ENCODE measurements around the gene SNX24. TPM values are rescaled to one million over a fixed set of nuclear protein-coding genes. Genes with fewer than 3 reads are reported as not detected.

The SNX24 gene
- total and polyA plus RNA-seq, 4 donors: 15.0 to 39.4 (median 24.4) TPM

DNA sequence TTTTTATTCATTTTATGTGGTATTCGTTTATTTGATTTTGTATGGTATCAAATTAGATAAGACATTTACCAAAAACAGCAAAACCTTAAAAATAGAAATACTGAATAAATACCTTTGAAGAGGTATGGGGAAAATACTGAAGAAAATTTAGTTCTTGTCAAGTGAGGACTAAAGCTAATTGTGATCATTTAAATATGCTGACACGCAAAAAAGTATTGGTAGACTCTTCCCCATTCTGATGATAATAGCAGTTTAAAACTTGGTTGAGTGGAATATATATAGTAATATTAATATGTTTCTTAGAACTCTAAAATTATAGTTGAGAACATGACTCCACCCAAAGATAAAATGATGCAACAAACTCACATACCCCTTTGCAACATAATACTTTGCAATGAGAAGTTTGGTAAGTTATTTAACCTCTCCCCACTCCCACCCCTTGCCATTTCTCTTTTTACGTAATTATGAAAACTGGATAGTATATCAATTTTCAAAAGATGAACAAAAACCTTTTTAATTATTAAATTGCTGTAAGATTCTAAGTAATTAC, 30.1 kb upstream of the SNX24 start:
- ATAC-seq (ENCODE audit: insufficient read depth, low FRiP score): no peak
- Histone ChIP-seq H3K4me3 (no peak overlapping the region), H3K9ac (ENCODE audit: insufficient read depth in 1 of 2, low read length in 2 of 2) (no peak overlapping the region), H3K4me1 (ENCODE audit: control insufficient read depth in 5 of 5, insufficient read depth in 5 of 5, low read length in 5 of 5) (no peaks in the 10 kb centered on the region), H3K36me3 (ENCODE audit: control insufficient read depth in 4 of 4, insufficient read depth in 4 of 4, low read length in 4 of 4) (peaks cover 0 to 11% (median 3%) of the 10 kb centered on the region in 4 donors), H3K9me3 (ENCODE audit: control insufficient read depth in 4 of 4, insufficient read depth in 3 of 4, low read length in 3 of 4) (no peaks in the 10 kb centered on the region), H3K27ac (ENCODE audit: low read depth in 1 of 2, low read length in 1 of 2) (no peak overlapping the region), H3K27me3 (ENCODE audit: control insufficient read depth in 3 of 3, insufficient read depth in 3 of 3, low read length in 2 of 3) (no peaks in the 10 kb centered on the region)
- WGBS, 2 donors: 80 to 90% methylated on average over 3 of the region's 3 CpGs
- TF ChIP-seq, protein P1, sequence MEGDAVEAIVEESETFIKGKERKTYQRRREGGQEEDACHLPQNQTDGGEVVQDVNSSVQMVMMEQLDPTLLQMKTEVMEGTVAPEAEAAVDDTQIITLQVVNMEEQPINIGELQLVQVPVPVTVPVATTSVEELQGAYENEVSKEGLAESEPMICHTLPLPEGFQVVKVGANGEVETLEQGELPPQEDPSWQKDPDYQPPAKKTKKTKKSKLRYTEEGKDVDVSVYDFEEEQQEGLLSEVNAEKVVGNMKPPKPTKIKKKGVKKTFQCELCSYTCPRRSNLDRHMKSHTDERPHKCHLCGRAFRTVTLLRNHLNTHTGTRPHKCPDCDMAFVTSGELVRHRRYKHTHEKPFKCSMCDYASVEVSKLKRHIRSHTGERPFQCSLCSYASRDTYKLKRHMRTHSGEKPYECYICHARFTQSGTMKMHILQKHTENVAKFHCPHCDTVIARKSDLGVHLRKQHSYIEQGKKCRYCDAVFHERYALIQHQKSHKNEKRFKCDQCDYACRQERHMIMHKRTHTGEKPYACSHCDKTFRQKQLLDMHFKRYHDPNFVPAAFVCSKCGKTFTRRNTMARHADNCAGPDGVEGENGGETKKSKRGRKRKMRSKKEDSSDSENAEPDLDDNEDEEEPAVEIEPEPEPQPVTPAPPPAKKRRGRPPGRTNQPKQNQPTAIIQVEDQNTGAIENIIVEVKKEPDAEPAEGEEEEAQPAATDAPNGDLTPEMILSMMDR (IDR thresholded peaks at IDR 0.05; ENCODE audit: control extremely low read depth, extremely low read depth): no peak
- DNase-seq: no peak

DNA sequence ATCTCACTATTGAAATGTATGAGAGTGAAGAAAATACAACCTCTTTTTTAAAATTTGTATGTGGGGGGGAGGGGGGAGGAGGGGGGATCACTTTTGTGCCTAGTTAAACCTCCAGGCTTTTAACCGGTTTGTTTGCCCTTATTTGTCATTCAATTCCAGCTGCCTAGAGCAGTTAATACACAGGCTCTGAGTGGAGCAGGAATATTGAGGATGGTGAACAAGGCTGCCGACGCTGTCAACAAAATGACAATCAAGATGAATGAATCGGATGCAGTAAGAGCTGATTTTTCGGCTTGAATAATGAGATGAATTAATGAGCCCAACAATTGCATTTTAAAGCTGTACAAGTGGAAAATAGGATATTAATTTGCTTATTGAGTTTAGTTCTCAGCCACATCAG, 28.7 kb upstream of the SNX24 start:
- Histone ChIP-seq H3K27ac (ENCODE audit: low read depth in 1 of 2, low read length in 1 of 2) (no peak overlapping the region), H3K36me3 (ENCODE audit: control insufficient read depth in 4 of 4, insufficient read depth in 4 of 4, low read length in 4 of 4) (peaks cover 0 to 17% (median 5%) of the 10 kb centered on the region in 4 donors), H3K4me3 (no peak overlapping the region), H3K9ac (ENCODE audit: insufficient read depth in 1 of 2, low read length in 2 of 2) (no peak overlapping the region), H3K4me1 (ENCODE audit: control insufficient read depth in 5 of 5, insufficient read depth in 5 of 5, low read length in 5 of 5) (no peaks in the 10 kb centered on the region), H3K27me3 (ENCODE audit: control insufficient read depth in 3 of 3, insufficient read depth in 3 of 3, low read length in 2 of 3) (no peaks in the 10 kb centered on the region), H3K9me3 (ENCODE audit: control insufficient read depth in 4 of 4, insufficient read depth in 3 of 4, low read length in 3 of 4) (no peaks in the 10 kb centered on the region)
- ATAC-seq (ENCODE audit: insufficient read depth, low FRiP score) (no peak), DNase-seq (no peak)
- 85 to 92% methylated on average over 5 of the region's 5 CpGs for WGBS, 2 donors
- TF ChIP-seq, protein P1 (IDR thresholded peaks at IDR 0.05; ENCODE audit: control extremely low read depth, extremely low read depth): no peak

- peaks cover 0 to 13% (median 5%) of the 10 kb centered on the region in 4 donors for H3K36me3 ChIP-seq (ENCODE audit: control insufficient read depth in 4 of 4, insufficient read depth in 4 of 4, low read length in 4 of 4)
- H3K4me3 ChIP-seq: no peak overlapping the region
- no peaks in the 10 kb centered on the region for H3K27me3 ChIP-seq (ENCODE audit: control insufficient read depth in 3 of 3, insufficient read depth in 3 of 3, low read length in 2 of 3)
- ATAC-seq (ENCODE audit: insufficient read depth, low FRiP score): no peak
- no peaks in the 10 kb centered on the region for H3K9me3 ChIP-seq (ENCODE audit: control insufficient read depth in 4 of 4, insufficient read depth in 3 of 4, low read length in 3 of 4)
- H3K27ac ChIP-seq (ENCODE audit: low read depth in 1 of 2, low read length in 1 of 2): no peak overlapping the region
- TF ChIP-seq, protein P1 (IDR thresholded peaks at IDR 0.05; ENCODE audit: control extremely low read depth, extremely low read depth): no peak
- no peak overlapping the region for H3K9ac ChIP-seq (ENCODE audit: insufficient read depth in 1 of 2, low read length in 2 of 2)
- WGBS, 2 donors: 60 to 85% methylated on average over 1 of the region's 1 CpG
- DNase-seq: no peak
- H3K4me1 ChIP-seq (ENCODE audit: control insufficient read depth in 5 of 5, insufficient read depth in 5 of 5, low read length in 5 of 5): no peaks in the 10 kb centered on the region
Measured at GRCh38 chr5:122831984-122832383, 13.4 kb upstream of the SNX24 start.

GRCh38 chr5:122835681-122836080, 9.7 kb upstream of the SNX24 start:
- H3K9me3 ChIP-seq (ENCODE audit: control insufficient read depth in 4 of 4, insufficient read depth in 3 of 4, low read length in 3 of 4): peaks cover 0 to 2% (median 0%) of the 10 kb centered on the region in 4 donors
- TF ChIP-seq, protein P1 (IDR thresholded peaks at IDR 0.05; ENCODE audit: control extremely low read depth, extremely low read depth): no peak
- H3K27me3 ChIP-seq (ENCODE audit: control insufficient read depth in 3 of 3, insufficient read depth in 3 of 3, low read length in 2 of 3): no peaks in the 10 kb centered on the region
- WGBS, 2 donors: 84 to 100% methylated on average over 1 of the region's 1 CpG
- H3K9ac ChIP-seq (ENCODE audit: insufficient read depth in 1 of 2, low read length in 2 of 2): no peak overlapping the region
- no peak overlapping the region for H3K4me3 ChIP-seq
- no peaks in the 10 kb centered on the region for H3K4me1 ChIP-seq (ENCODE audit: control insufficient read depth in 5 of 5, insufficient read depth in 5 of 5, low read length in 5 of 5)
- H3K27ac ChIP-seq (ENCODE audit: low read depth in 1 of 2, low read length in 1 of 2): no peak overlapping the region
- DNase-seq (no peak), ATAC-seq (ENCODE audit: insufficient read depth, low FRiP score) (no peak)
- H3K36me3 ChIP-seq (ENCODE audit: control insufficient read depth in 4 of 4, insufficient read depth in 4 of 4, low read length in 4 of 4): peaks cover 0 to 1% (median 0%) of the 10 kb centered on the region in 4 donors
